Activated naive CD4-positive, alpha-beta T cell treated with anti-CD3 and anti-CD28 coated beads, Interleukin-2, amount 50 U/mL, for 72 hours (primary cell): ENCODE data around the gene RUNX2. TPM values are rescaled to one million over a fixed set of nuclear protein-coding genes. Genes with fewer than 3 reads are reported as not detected.
"Not testable (repeated sequence)": the region's sequence is repeated elsewhere in the genome, so short reads cannot be mapped to it uniquely, and the experiment has no call there.

Source experiments
- ATAC-seq, 2 donors: fragments of 150-1000 bp; cut with Tn5 transposase; 2 replicates each; pipeline ENCODE4 v1.10.0; 2021; ENCODE audit warnings: mild to moderate bottlenecking in 2 of 2, moderate library complexity in 2 of 2
- DNase-seq, 2 donors: peaks; one replicate each; pipeline ENCODE4 v3.0.0; 2021 to 2022; ENCODE audit warnings: low spot score in 2 of 2
- H3K27ac Mint-ChIP-seq, 2 donors: one replicate each; pipeline ENCODE4 v1.8.0; 2022; ENCODE audit warnings: mild to moderate bottlenecking in 2 of 2, mixed read lengths in 2 of 2
- H3K36me3 Mint-ChIP-seq, 2 donors: one replicate each; pipeline ENCODE4 v1.8.0; 2022; ENCODE audit warnings: mixed read lengths in 2 of 2
- H3K9me3 Mint-ChIP-seq, 2 donors: one replicate each; pipeline ENCODE4 v1.8.0; 2022; ENCODE audit warnings: mixed read lengths in 2 of 2
- total RNA-seq, 2 donors: library from RNA; stranded (reverse); gene quantifications; one replicate each; pipeline ENCODE4 v1.2.3, GENCODE V29; 2022

The RUNX2 gene
- total RNA-seq, result 10 to 100 TPM in 1 of 2 donors, 1 to 10 TPM in 1; 9.5 to 20.8 TPM

DNA sequence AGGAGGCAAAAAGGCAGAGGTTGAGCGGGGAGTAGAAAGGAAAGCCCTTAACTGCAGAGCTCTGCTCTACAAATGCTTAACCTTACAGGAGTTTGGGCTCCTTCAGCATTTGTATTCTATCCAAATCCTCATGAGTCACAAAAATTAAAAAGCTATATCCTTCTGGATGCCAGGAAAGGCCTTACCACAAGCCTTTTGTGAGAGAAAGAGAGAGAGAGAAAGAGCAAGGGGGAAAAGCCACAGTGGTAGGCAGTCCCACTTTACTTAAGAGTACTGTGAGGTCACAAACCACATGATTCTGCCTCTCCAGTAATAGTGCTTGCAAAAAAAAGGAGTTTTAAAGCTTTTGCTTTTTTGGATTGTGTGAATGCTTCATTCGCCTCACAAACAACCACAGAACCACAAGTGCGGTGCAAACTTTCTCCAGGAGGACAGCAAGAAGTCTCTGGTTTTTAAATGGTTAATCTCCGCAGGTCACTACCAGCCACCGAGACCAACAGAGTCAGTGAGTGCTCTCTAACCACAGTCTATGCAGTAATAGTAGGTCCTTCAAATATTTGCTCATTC lies at the start of gene RUNX2:
RUNX2 (plus strand) TSS at position 375 of the 567 bp plus-strand sequence. CDS start 397 bp downstream, outside the sequence.
- no peak for DNase-seq
- Mint-ChIP-seq H3K36me3 (no peaks in the 10 kb centered on the region), H3K27ac (peak within 1 kb of the TSS; percentile 50 to 75), H3K9me3 (no peaks in the 10 kb centered on the region)
- ATAC-seq, result peak; percentile 81 to 88

GRCh38 chr6:45278367-45278766 lies 49.8 kb upstream of the RUNX2 start:
- ATAC-seq (no peak), DNase-seq (no peak)
- Mint-ChIP-seq H3K36me3 (peaks cover 23 to 53% of the 10 kb centered on the region in 2 donors), H3K27ac (no peak overlapping the region), H3K9me3 (peaks cover 4 to 14% of the 10 kb centered on the region in 2 donors)

DNA sequence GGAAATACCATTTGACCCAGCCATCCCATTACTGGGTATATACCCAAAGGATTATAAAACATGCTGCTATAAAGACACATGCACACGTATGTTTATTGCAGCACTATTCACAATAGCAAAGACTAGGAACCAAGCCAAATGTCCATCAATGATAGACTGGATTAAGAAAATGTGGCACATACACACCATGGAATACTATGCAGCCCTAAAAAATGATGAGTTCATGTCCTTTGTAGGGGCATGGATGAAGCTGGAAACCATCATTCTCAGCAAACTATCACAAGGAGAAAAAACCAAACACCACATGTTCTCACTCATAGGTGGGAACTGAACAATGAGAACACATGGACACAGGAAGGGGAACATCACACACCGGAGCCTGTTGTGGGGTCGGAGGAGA lies 41.4 kb upstream of the RUNX2 start:
- H3K27ac Mint-ChIP-seq, ATAC-seq, DNase-seq: not testable (repeated sequence)
- peaks cover 17 to 51% of the 10 kb centered on the region in 2 donors for H3K36me3 Mint-ChIP-seq
- peaks cover 7 to 16% of the 10 kb centered on the region in 2 donors for H3K9me3 Mint-ChIP-seq

DNA sequence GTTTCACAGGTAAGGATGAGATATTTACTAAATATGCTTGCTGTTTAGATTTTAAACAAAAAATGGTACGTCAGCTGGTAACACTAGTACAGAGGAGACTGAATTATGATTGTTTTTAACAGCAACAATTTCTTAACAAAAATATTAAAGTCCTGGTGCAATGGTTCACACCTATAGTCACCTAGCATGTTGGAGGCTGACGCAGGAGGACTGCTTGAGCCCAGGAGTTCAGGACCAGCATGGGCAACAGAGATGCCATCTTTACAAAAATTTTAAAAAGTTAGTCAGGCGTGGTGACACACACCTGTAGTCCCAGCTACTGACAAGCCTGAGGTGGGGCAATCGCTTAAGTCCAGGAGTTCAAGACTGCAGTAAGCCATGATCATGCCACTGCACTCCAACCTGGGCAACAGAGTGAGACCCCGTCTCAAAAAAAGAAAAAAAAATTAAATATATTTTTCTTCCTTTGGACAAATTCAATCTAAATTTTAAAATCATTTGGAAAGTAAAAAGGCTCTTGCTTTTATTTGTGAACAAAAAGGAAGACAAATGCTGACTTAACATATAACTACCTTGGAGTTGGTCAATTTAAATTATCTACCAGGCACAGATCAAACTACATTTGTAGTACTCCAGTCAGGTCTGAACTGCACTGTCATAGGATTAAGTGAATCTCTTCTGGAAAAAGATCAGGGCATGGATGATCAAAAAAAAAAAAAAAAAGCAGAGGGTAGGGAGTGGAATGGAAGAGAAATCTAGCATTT lies 38.2 kb upstream of the RUNX2 start:
- no peak for DNase-seq
- H3K9me3 Mint-ChIP-seq, result peaks cover 0 to 7% of the 10 kb centered on the region in 2 donors
- peaks cover 0 to 52% of the 10 kb centered on the region in 2 donors for H3K36me3 Mint-ChIP-seq
- H3K27ac Mint-ChIP-seq, result no peak overlapping the region
- no peak for ATAC-seq

DNA sequence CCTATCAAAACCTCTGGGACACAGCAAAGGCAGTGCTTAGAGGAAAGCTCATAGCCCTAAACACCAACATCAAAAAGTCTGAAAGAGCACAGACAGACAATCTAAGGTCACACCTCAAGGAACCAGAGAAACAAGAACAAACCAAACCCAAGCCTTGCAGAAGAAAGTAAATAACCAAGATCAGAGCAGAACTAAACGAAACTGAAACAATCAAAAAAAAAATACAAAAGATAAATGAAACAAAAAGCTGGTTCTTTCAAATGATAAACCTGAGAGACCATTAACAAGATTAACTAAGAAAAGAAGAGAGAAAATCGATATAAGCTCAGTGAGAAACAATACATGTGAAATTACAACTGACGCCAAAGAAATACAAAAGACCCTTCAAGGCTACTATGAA lies 34.8 kb upstream of the RUNX2 start:
- peaks cover 0 to 7% of the 10 kb centered on the region in 2 donors for H3K9me3 Mint-ChIP-seq
- H3K27ac Mint-ChIP-seq, result peak overlapping the region; percentile 1 to 44
- no peak for ATAC-seq
- DNase-seq, result no peak
- peaks cover 0 to 41% of the 10 kb centered on the region in 2 donors for H3K36me3 Mint-ChIP-seq

GRCh38 chr6:45294065-45294701 lies 33.9 kb upstream of the RUNX2 start:
- peak overlapping the region in 1 of 2 donors; percentile 44 for H3K27ac Mint-ChIP-seq
- H3K36me3 Mint-ChIP-seq, result peaks cover 0 to 41% of the 10 kb centered on the region in 2 donors
- not testable (repeated sequence) for DNase-seq, H3K9me3 Mint-ChIP-seq, ATAC-seq

GRCh38 chr6:45297320-45297719 lies 30.8 kb upstream of the RUNX2 start:
- Mint-ChIP-seq H3K9me3 (peaks cover 0 to 4% of the 10 kb centered on the region in 2 donors), H3K36me3 (peaks cover 0 to 24% of the 10 kb centered on the region in 2 donors), H3K27ac (no peak overlapping the region)
- DNase-seq (no peak), ATAC-seq (no peak)

GRCh38 chr6:45299096-45299581 lies 29.0 kb upstream of the RUNX2 start:
- Mint-ChIP-seq H3K36me3 (peaks cover 0 to 15% of the 10 kb centered on the region in 2 donors), H3K27ac (no peak overlapping the region), H3K9me3 (peaks cover 3 to 6% of the 10 kb centered on the region in 2 donors)
- DNase-seq, result no peak
- no peak for ATAC-seq

DNA sequence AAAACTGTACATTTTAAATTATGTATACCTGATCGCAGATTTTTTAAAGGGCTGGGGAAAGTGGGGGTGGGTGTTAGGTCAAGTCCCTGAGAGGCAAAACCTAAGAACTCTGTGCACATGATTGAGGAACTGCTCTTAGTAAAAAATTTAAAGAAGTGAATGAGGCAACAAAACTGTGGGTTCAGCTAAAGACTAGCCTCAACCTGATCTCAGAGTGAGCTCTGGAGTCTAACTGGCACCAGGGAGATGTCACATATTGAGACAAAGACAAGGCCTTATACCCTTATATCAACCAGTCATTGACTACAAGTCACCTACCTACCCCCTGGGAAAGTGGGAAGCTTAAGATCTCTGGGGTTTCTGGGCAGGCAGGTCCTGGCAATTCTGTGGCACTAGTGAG lies 27.4 kb upstream of the RUNX2 start:
- no peak for ATAC-seq
- no peak for DNase-seq
- H3K9me3 Mint-ChIP-seq, result peaks cover 5 to 12% of the 10 kb centered on the region in 2 donors
- peaks cover 1 to 15% of the 10 kb centered on the region in 2 donors for H3K36me3 Mint-ChIP-seq
- peak overlapping the region in 1 of 2 donors; percentile 33 for H3K27ac Mint-ChIP-seq

DNA sequence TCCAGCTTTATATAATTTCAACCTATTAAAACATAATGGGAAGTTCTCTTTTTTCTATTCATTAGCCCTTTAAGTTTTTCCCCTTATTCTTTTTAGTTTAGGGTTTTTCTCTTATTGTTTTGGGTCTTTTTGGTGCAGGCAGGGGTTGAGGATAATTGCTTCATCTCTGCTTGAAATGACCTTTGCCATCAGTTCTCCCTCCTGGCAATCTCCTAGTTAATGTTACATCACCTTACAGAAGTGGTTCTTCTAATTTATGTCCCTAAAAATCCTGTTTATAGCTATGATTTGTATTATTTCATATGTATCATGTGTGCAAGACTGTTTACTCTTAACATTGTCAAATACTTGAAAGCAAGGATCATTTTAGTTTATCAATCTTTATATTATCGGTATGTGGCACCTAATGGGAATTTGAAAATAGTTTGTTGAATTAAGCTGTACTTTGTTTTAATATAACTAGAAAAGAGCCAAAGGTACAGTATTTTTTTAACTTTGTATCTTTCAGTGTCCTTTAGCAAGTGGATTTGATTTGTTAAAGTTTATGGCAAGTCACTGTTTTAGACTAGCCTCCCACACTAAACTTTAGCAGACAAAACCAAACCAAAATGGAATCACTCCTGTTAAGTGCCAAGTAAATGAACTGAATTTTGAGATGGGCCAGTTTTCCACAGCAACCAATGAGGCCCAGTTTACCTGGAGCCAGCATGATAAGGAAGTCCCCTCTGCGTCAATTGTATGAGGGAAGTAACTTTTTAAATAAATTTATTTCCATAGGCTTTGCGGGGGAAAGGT lies 26.6 kb upstream of the RUNX2 start:
- DNase-seq (no peak), ATAC-seq (no peak)
- Mint-ChIP-seq H3K9me3 (peaks cover 13 to 21% of the 10 kb centered on the region in 2 donors), H3K36me3 (peaks cover 9 to 24% of the 10 kb centered on the region in 2 donors), H3K27ac (peak overlapping the region in 1 of 2 donors; percentile 33)

DNA sequence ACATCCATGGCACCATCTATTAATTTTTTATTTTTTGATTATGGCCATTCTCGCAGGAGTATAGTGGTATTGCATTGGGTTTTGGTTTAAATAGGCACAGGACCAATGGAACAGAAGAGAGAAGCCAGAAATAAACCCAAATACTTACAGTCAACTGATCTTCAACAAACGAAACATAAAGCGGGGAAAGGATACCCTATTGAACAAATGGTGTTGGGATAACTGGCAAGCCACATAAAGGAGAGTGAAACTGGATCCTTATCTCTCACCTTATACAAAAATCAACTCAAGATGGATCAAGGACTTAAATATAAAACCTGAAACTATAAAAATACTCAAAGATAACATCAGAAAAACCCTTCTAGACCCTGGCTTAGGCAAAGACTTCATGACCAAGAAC lies 25.3 kb upstream of the RUNX2 start:
- no peak for ATAC-seq
- DNase-seq, result no peak
- peaks cover 21 to 33% of the 10 kb centered on the region in 2 donors for H3K36me3 Mint-ChIP-seq
- H3K9me3 Mint-ChIP-seq, result peaks cover 16 to 24% of the 10 kb centered on the region in 2 donors
- H3K27ac Mint-ChIP-seq, result no peak overlapping the region

GRCh38 chr6:45305546-45305945 lies 22.6 kb upstream of the RUNX2 start:
- H3K27ac Mint-ChIP-seq, result no peak overlapping the region
- DNase-seq, result no peak
- peaks cover 16 to 34% of the 10 kb centered on the region in 2 donors for H3K9me3 Mint-ChIP-seq
- ATAC-seq, result no peak
- peaks cover 26 to 53% of the 10 kb centered on the region in 2 donors for H3K36me3 Mint-ChIP-seq

GRCh38 chr6:45310118-45310788 lies 17.9 kb upstream of the RUNX2 start:
- Mint-ChIP-seq H3K27ac (peak overlapping the region; percentile 77 to 78), H3K36me3 (peaks cover 44 to 84% of the 10 kb centered on the region in 2 donors), H3K9me3 (peaks cover 20 to 43% of the 10 kb centered on the region in 2 donors)
- peak in 1 of 2 donors; percentile 77 for ATAC-seq
- DNase-seq, result no peak

DNA sequence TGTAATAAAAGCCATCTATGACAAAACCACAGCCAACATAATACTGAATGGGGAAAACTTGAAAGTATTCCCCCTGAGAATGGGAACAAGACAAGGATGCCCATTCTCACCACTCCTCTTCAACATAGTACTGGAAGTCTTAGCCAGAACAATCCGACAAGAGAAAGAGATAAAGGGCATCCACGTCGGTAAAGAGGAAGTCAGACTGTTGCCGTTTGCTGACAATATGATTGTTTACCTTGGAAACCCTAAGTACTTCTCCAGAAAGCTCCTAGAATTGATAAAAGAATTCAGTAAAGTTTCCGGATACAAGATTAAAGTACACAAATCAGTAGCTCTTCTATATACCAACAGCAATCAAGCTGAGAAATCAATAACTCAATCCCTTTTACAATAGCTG lies 14.0 kb upstream of the RUNX2 start:
- Mint-ChIP-seq H3K9me3 (peaks cover 15 to 29% of the 10 kb centered on the region in 2 donors), H3K36me3 (peaks cover 26 to 60% of the 10 kb centered on the region in 2 donors), H3K27ac (no peak overlapping the region)
- ATAC-seq (no peak), DNase-seq (no peak)

GRCh38 chr6:45320349-45320748 lies 7.8 kb upstream of the RUNX2 start:
- no peak for DNase-seq
- H3K27ac Mint-ChIP-seq, result no peak overlapping the region
- peaks cover 6 to 11% of the 10 kb centered on the region in 2 donors for H3K36me3 Mint-ChIP-seq
- peaks cover 6 to 7% of the 10 kb centered on the region in 2 donors for H3K9me3 Mint-ChIP-seq
- no peak for ATAC-seq
